ENCODE data around the gene DNAH12. TPM values are rescaled to one million over a fixed set of nuclear protein-coding genes. Genes with fewer than 3 reads are reported as not detected.

Gene DNAH12
- total and polyA plus RNA-seq, 9 of the 15 experiments (the other 6 are each of a cell fraction or from before 2014, with no cell fraction given): 0.01 to 0.04 (median 0.01) TPM; not detected in 5

DNA sequence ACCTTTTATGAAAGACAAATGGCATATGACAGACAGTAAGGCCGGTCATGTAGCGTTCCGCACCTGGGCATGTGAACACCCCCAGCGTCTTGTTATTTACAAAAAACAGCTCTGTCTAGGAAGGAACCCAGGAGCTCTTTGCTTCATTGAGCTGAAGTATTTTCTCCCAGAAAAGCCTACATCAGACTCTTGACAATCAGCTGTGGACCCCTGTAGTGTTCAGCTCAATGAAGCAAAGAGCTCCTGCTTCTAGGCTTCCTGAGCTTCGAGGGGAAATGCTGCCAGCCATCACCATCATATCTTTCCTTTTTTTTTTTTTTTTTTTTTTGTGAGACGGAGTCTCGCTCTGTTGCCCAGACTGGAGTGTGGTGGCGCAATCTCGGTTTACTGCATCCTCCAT, 255.7 kb downstream of the DNAH12 start:
- no peaks in the 10 kb centered on the region for H3K4me1 ChIP-seq (replicated peaks in 1 of 2; ENCODE audit: control insufficient read depth in 2 of 2, insufficient read depth in 2 of 2, low read length in 2 of 2)
- no peak overlapping the region for H3K4me2 ChIP-seq (ENCODE audit: insufficient read depth, low read length)
- FAIRE-seq: no peak
- no peaks in the 10 kb centered on the region for H3K27me3 ChIP-seq (ENCODE audit: control insufficient read depth in 2 of 2, insufficient read depth in 2 of 2, low read length in 2 of 2)
- CTCF ChIA-PET (ENCODE audit: low intra/inter-chr PET ratio): no interaction called here
- no peak for ATAC-seq
- WGBS (ENCODE audit: insufficient coverage, low coverage, missing lambda C conversion rate): 43% methylated on average over 4 of the region's 9 CpGs
- H4K20me1 ChIP-seq (replicated peaks; ENCODE audit: control insufficient read depth, insufficient read depth, low read length): no peaks in the 10 kb centered on the region
- H3K36me3 ChIP-seq (ENCODE audit: control insufficient read depth, insufficient read depth, low read length): no peaks in the 10 kb centered on the region
- 0 out of 2 replicates have a peak, but pooled peaks cover 4% of the 10 kb centered on the region for H3K9me3 ChIP-seq (replicated peaks; ENCODE audit: control insufficient read depth, insufficient read depth, low read depth, low read length)
- H3K9ac ChIP-seq (ENCODE audit: insufficient read depth in 1 of 2, low read depth in 2 of 2, low read length in 2 of 2): no peak overlapping the region
- intact Hi-C loops (cut with micrococcal nuclease) (no loop called here), in situ Hi-C loops (cut with MboI) (no loop called here)
- no TSS peak for BruUV-seq (replicated peaks)
- no peak overlapping the region for H3K4me3 ChIP-seq
- DNase-seq (ENCODE audit: extremely low read depth in 1 of 4, low spot score in 3 of 4): no peak
- H3K27ac ChIP-seq (ENCODE audit: extremely low read depth, low read depth, low read length): no peak overlapping the region
- POLR2A ChIA-PET: no interaction called here
- no peaks in the 10 kb centered on the region for H3K79me2 ChIP-seq (ENCODE audit: control insufficient read depth, insufficient read depth, low read length)
- no peak overlapping the region for H2AFZ ChIP-seq (ENCODE audit: low read depth, low read length)
- H3K9me1 ChIP-seq (ENCODE audit: control insufficient read depth, insufficient read depth, low read length): no peaks in the 10 kb centered on the region
- no peak for TF ChIP-seq TAF1 (IDR thresholded peaks at IDR 0.05; ENCODE audit: control insufficient read depth, extremely low read depth, insufficient read depth, low read length, severe bottlenecking)
- TF ChIP-seq ZNF280A (IDR thresholded peaks at IDR 0.05; ENCODE audit: low read depth, partially characterized antibody): no peak
- TF ChIP-seq, protein P1, sequence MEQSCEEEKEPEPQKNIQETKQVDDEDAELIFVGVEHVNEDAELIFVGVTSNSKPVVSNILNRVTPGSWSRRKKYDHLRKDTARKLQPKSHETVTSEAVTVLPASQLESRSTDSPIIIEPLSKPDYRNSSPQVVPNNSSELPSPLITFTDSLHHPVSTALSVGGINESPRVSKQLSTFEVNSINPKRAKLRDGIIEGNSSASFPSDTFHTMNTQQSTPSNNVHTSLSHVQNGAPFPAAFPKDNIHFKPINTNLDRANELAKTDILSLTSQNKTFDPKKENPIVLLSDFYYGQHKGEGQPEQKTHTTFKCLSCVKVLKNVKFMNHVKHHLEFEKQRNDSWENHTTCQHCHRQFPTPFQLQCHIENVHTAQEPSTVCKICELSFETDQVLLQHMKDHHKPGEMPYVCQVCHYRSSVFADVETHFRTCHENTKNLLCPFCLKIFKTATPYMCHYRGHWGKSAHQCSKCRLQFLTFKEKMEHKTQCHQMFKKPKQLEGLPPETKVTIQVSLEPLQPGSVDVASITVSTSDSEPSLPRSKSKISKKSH (CRISPR knock-in tag; IDR thresholded peaks at IDR 0.05): no peak
- no peak for TF ChIP-seq E2F6 (IDR thresholded peaks at IDR 0.05; ENCODE audit: borderline replicate concordance in 1 of 2, extremely low read depth in 1 of 2, insufficient read depth in 1 of 2, insufficient read length in 1 of 2, low read depth in 1 of 2, low read length in 1 of 2, poor library complexity in 1 of 2, severe bottlenecking in 1 of 2)
- no peak for TF ChIP-seq HDAC3 (IDR thresholded peaks at IDR 0.05; ENCODE audit: borderline replicate concordance, partially characterized antibody)
- TF ChIP-seq MIER1 (IDR thresholded peaks at IDR 0.05; ENCODE audit: low read depth): no peak
- TF ChIP-seq ARID1B (IDR thresholded peaks at IDR 0.05): no peak
- no peak for TF ChIP-seq MAZ (CRISPR knock-in tag; conservative IDR thresholded peaks at IDR 0.05 in 1 of 2, IDR thresholded peaks at IDR 0.05 in 1 of 2)
- TF ChIP-seq ZNF589 (CRISPR knock-in tag; IDR thresholded peaks at IDR 0.05; ENCODE audit: low read depth): no peak
- no peak for TF ChIP-seq COPS2 (conservative IDR thresholded peaks at IDR 0.05)
- TF ChIP-seq SAFB (IDR thresholded peaks at IDR 0.05; ENCODE audit: borderline replicate concordance, low read depth, low read length): no peak
- TF ChIP-seq, protein P2, sequence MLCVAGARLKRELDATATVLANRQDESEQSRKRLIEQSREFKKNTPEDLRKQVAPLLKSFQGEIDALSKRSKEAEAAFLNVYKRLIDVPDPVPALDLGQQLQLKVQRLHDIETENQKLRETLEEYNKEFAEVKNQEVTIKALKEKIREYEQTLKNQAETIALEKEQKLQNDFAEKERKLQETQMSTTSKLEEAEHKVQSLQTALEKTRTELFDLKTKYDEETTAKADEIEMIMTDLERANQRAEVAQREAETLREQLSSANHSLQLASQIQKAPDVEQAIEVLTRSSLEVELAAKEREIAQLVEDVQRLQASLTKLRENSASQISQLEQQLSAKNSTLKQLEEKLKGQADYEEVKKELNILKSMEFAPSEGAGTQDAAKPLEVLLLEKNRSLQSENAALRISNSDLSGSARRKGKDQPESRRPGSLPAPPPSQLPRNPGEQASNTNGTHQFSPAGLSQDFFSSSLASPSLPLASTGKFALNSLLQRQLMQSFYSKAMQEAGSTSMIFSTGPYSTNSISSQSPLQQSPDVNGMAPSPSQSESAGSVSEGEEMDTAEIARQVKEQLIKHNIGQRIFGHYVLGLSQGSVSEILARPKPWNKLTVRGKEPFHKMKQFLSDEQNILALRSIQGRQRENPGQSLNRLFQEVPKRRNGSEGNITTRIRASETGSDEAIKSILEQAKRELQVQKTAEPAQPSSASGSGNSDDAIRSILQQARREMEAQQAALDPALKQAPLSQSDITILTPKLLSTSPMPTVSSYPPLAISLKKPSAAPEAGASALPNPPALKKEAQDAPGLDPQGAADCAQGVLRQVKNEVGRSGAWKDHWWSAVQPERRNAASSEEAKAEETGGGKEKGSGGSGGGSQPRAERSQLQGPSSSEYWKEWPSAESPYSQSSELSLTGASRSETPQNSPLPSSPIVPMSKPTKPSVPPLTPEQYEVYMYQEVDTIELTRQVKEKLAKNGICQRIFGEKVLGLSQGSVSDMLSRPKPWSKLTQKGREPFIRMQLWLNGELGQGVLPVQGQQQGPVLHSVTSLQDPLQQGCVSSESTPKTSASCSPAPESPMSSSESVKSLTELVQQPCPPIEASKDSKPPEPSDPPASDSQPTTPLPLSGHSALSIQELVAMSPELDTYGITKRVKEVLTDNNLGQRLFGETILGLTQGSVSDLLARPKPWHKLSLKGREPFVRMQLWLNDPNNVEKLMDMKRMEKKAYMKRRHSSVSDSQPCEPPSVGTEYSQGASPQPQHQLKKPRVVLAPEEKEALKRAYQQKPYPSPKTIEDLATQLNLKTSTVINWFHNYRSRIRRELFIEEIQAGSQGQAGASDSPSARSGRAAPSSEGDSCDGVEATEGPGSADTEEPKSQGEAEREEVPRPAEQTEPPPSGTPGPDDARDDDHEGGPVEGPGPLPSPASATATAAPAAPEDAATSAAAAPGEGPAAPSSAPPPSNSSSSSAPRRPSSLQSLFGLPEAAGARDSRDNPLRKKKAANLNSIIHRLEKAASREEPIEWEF (CRISPR knock-in tag; IDR thresholded peaks at IDR 0.05): no peak
